GM12891 (cell line): ENCODE measurements around the gene HIBADH.

Experiments used
- DNase-seq: peaks from one replicate; pipeline ENCODE4 v3.0.0; 2011; ENCODE audit warnings: low spot score; ENCODE audit not compliant: insufficient read length
- FAIRE-seq: peaks from 2 replicates; lab custom pipeline; 2011; peaks lifted over from hg19 to GRCh38; lab: Jason Lieb, UNC
- PAX5 ChIP-seq: IDR thresholded peaks from 2 replicates; pipeline ENCODE4 v1.6.1; 2011; ENCODE audit warnings: low read length, moderate library complexity, mild to moderate bottlenecking; ENCODE audit not compliant: insufficient read depth, severe bottlenecking
- POLR2A ChIP-seq: IDR thresholded peaks from 2 replicates; pipeline ENCODE4 v1.6.1; 2011; ENCODE audit warnings: low read depth, low read length, control low read depth
- POLR2AphosphoS5 ChIP-seq: IDR thresholded peaks from 2 replicates; pipeline ENCODE4 v1.6.1; 2011; ENCODE audit warnings: low read depth, low read length, control low read depth
- POU2F2 ChIP-seq: IDR thresholded peaks from 2 replicates; pipeline ENCODE4 v1.6.1; 2011; ENCODE audit warnings: low read depth, mild to moderate bottlenecking, control low read depth, low read length, moderate library complexity
- SPI1 ChIP-seq: IDR thresholded peaks from 2 replicates; pipeline ENCODE4 v1.6.1; 2011; ENCODE audit warnings: low read depth, low read length, control low read depth
- TAF1 ChIP-seq: IDR thresholded peaks from 2 replicates; pipeline ENCODE4 v1.6.1; 2011; ENCODE audit warnings: low read depth, low read length, control low read depth

The HIBADH gene

GRCh38 chr7:27491534-27491933 is 171.1 kb downstream of the HIBADH start:
- FAIRE-seq (no peak), DNase-seq (no peak)
- TF ChIP-seq TAF1 (no peak), POU2F2 (no peak), POLR2AphosphoS5 (no peak), SPI1 (no peak), PAX5 (no peak), POLR2A (no peak)

DNA sequence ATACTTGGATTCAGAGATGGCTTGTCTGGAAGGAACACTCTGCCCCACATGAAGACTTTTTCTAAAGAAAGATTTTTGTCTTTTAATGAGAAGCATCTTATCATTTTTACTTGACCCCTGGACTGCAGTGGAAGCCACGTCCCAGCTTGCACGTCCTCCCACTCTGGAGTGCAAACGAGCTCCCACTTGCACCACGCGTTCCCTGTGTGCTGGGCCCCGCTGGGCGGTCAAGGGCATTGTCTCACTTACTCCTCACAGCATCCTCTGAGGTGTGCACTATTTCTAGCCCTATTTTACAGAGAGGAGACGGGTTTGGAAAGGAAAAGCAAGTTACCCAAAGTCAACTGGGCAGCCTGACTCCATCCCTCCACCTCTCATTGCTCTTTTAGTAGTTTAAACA is 175.2 kb downstream of the HIBADH start:
- no peak for DNase-seq
- TF ChIP-seq POLR2AphosphoS5: no peak
- no peak for TF ChIP-seq SPI1
- TF ChIP-seq POLR2A: no peak
- TF ChIP-seq PAX5: no peak
- no peak for TF ChIP-seq TAF1
- no peak for TF ChIP-seq POU2F2
- no peak for FAIRE-seq

- DNase-seq (no peak), FAIRE-seq (no peak)
- TF ChIP-seq PAX5: no peak
- TF ChIP-seq POU2F2: no peak
- TF ChIP-seq TAF1: no peak
- TF ChIP-seq POLR2AphosphoS5: no peak
- no peak for TF ChIP-seq POLR2A
- TF ChIP-seq SPI1: no peak
Observed at GRCh38 chr7:27484451-27484850, 178.2 kb downstream of the HIBADH start.

DNA sequence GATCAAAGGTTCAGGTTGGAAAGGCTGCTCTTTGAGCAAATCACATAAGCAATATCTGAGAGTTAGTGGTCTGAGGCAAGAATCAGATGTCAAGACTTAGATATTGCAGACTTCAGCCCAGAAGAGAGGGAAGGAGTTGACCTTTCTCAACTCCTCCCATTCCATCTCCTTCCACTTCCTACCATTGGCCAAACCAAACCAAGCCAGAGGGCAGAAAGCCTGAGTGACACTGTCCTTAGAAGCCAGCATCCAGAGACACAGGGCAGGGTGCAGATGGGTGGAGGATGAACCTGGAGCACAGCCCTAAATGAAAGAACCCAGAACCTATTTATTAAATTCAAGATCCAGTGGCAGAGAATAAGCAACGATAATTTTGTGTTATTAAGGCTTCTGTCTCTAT is 180.5 kb downstream of the HIBADH start:
- no peak for FAIRE-seq
- DNase-seq: no peak
- no peak for TF ChIP-seq PAX5
- TF ChIP-seq POLR2A: no peak
- no peak for TF ChIP-seq SPI1
- TF ChIP-seq TAF1: no peak
- TF ChIP-seq POU2F2: no peak
- no peak for TF ChIP-seq POLR2AphosphoS5

DNA sequence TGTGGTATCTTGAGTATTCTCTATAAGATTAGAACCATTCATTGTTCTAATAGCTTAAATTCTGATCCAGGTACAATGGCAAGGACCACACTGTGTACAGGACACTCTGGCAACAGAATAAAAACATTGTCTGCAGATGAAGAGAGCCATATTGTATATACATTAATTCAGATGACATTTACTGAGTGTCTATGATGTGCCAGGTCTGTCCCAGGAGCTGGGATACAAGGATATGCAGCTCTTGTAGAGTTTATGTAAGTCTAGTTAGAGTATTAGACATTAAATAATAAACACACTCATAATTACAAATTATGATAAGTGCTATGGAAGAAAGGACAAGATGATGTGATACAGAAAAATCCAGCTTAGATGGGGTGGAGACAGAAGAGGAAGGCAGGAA is 184.1 kb downstream of the HIBADH start:
- no peak for DNase-seq
- TF ChIP-seq POLR2AphosphoS5: no peak
- TF ChIP-seq TAF1: no peak
- no peak for FAIRE-seq

- no peak for FAIRE-seq
- no peak for DNase-seq
- no peak for TF ChIP-seq POU2F2
- no peak for TF ChIP-seq TAF1
Observed at GRCh38 chr7:27478084-27478483, 184.6 kb downstream of the HIBADH start.

DNA sequence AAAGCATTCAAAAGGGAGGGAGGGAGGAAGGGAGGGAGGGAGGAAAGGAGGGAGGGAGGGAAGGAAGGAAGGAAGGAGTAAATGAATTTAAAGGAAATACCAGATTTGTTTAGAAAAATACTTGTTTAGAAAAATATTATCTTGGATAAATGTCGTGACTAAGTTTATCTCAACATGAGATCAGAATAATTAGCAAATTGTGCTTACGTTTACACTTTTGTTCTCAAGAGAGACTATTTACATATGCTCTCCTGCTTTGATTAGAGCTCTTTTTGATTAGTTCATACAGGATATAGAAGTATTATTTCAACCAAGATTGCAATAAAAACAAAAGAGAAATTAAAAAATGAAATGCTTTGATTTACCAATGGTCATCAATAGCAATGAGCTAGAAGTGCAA is 186.2 kb downstream of the HIBADH start:
- FAIRE-seq: no peak
- TF ChIP-seq POU2F2: no peak
- no peak for TF ChIP-seq POLR2AphosphoS5
- no peak for TF ChIP-seq POLR2A
- no peak for TF ChIP-seq PAX5
- TF ChIP-seq SPI1: no peak
- TF ChIP-seq TAF1: no peak
- no peak for DNase-seq
